GM10248 (cell line): ENCODE measurements around the gene NR3C2.

Experiments used
- CTCF ChIA-PET: fragments of 300-600 bp; sonication (Branson Sonifier 250); formaldehyde crosslinking; extraction: SDS; loops from one replicate; lab custom pipeline; 2021; ENCODE audit warnings: antibody characterized with exemption; lab: Yijun Ruan, JAX
- POLR2A ChIA-PET: fragments of 350-650 bp; sonication (Branson Sonifier 250); formaldehyde crosslinking; extraction: SDS; loops from one replicate; lab custom pipeline; 2020; ENCODE audit warnings: antibody characterized with exemption; lab: Yijun Ruan, JAX
- DNase-seq: peaks from one replicate; pipeline ENCODE4 v3.0.0; 2012; ENCODE audit errors: extremely low spot score
- CTCF ChIP-seq: IDR thresholded peaks from 2 replicates; pipeline ENCODE4 v1.5.1; 2012; ENCODE audit warnings: mild to moderate bottlenecking, low read depth; ENCODE audit errors: extremely low read depth, missing control alignments, control extremely low read depth

NR3C2 gene

GRCh38 chr4:148300877-148301276, 141.3 kb downstream of the NR3C2 start:
- DNase-seq: no peak
- ChIA-PET POLR2A (no interaction called here), CTCF (no interaction called here)
- TF ChIP-seq CTCF: no peak

DNA sequence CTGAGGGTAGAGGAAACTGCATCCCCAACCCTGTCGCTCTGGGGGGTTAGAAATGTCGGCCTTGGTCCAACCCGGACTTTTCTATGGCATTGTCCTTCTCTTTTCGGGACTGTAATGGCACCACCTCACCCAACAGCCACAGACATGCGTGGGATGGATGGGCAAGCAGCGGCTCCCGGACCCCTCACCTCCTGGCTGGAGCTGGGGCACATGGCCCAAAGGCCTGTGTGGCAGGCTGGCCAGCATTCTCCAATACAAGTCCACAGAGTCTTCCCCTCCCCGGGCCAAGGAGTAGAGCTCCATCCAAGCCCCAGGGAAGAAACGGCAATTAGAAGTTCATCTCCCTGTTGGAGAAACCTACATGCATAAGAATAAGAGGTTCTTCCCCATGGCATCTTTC, 142.9 kb downstream of the NR3C2 start:
- CTCF ChIA-PET: no interaction called here
- no peak for DNase-seq
- no peak for TF ChIP-seq CTCF
- POLR2A ChIA-PET: no interaction called here

- no peak for DNase-seq
- TF ChIP-seq CTCF: no peak
- ChIA-PET CTCF (no interaction called here), POLR2A (no interaction called here)
These were observed 145.7 kb downstream of the NR3C2 start for GRCh38 chr4:148296498-148296897.

GRCh38 chr4:148295642-148296041, 146.6 kb downstream of the NR3C2 start:
- DNase-seq: no peak
- TF ChIP-seq CTCF: no peak
- ChIA-PET CTCF (interaction anchor here (1.2 kb wide), 1 partner anchor 10 kb away, joined by 3 read pairs; no protein-coding TSS in a partner anchor), POLR2A (no interaction called here)

GRCh38 chr4:148293571-148293970, 148.6 kb downstream of the NR3C2 start:
- no peak for DNase-seq
- CTCF ChIA-PET: interaction anchor here (1.1 kb wide), 1 partner anchor 14 kb away, joined by 4 read pairs; no protein-coding TSS in a partner anchor
- POLR2A ChIA-PET: no interaction called here
- TF ChIP-seq CTCF: no peak

DNA sequence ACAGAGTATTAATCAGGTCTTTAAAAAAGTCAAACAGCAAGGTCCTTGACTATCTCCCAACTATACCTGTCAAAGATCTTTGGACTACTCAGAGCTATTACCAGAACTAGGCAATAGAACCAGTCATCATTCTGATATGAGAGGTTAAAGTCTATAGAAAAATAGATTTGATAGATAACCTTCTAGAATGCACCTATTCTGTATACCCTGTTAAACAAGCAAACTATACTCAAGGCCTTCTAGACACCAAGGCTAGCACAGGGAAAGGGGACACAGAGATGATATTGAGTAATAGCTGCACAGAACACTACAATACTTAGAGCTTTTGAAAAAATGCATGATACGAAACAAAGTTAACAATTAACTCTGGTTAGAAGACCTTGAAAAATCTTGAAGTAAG, 149.5 kb downstream of the NR3C2 start:
- POLR2A ChIA-PET: no interaction called here
- CTCF ChIA-PET: no interaction called here
- no peak for TF ChIP-seq CTCF

DNA sequence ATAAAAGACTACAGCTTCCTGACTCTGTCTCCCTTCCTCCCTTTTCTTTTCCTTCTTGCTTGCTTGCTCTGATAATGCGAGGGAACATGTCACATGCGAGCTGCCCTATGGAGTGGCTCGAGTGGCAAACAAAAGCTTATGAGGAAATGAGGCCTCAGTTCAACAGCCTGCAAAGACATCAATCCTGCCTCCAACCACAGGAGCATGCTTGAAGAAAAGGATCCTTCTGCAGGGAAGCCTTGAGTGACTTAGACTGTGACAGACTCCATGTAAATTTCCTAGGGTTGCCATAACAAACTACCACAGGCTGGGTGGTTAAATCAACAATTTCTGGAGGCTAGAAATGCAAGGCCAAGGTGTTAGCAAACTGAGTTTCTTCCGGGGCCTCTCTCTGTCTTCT, 152.5 kb downstream of the NR3C2 start:
- POLR2A ChIA-PET: no interaction called here
- DNase-seq: no peak
- TF ChIP-seq CTCF: no peak
- CTCF ChIA-PET: no interaction called here

More for the DNA sequence above, 149.5 kb downstream of the NR3C2 start:
- no peak for DNase-seq
